Measurements from ENCODE around the gene THRB. TPM values are rescaled to one million over a fixed set of nuclear protein-coding genes. Genes with fewer than 3 reads are reported as not detected.

THRB gene
- total RNA-seq, 1 donor from 2014 or later, result 0.56 TPM

- no peaks in the 10 kb centered on the region for H3K36me3 Mint-ChIP-seq (ENCODE audit: unreplicated experiment)
- no peak for DNase-seq
- TF ChIP-seq CTCF (IDR thresholded peaks at IDR 0.05; ENCODE audit: partially characterized antibody, unreplicated experiment), result no peak
- H3K9me3 Mint-ChIP-seq (ENCODE audit: unreplicated experiment), result no peaks in the 10 kb centered on the region
- H3K27me3 Mint-ChIP-seq (ENCODE audit: unreplicated experiment), result no peaks in the 10 kb centered on the region
- H3K27ac Mint-ChIP-seq (ENCODE audit: unreplicated experiment), result no peak overlapping the region
- H3K4me3 Mint-ChIP-seq (ENCODE audit: unreplicated experiment), result no peak overlapping the region
- no peaks in the 10 kb centered on the region for H3K4me1 Mint-ChIP-seq (ENCODE audit: low read depth, unreplicated experiment)
Observed at GRCh38 chr3:24352893-24353553, 141.6 kb downstream of the THRB start.

- Mint-ChIP-seq H3K4me1 (ENCODE audit: low read depth, unreplicated experiment) (no peaks in the 10 kb centered on the region), H3K4me3 (ENCODE audit: unreplicated experiment) (no peak overlapping the region), H3K27ac (ENCODE audit: unreplicated experiment) (no peak overlapping the region), H3K27me3 (ENCODE audit: unreplicated experiment) (no peaks in the 10 kb centered on the region), H3K9me3 (ENCODE audit: unreplicated experiment) (no peaks in the 10 kb centered on the region), H3K36me3 (ENCODE audit: unreplicated experiment) (no peaks in the 10 kb centered on the region)
- no peak for TF ChIP-seq CTCF (IDR thresholded peaks at IDR 0.05; ENCODE audit: partially characterized antibody, unreplicated experiment)
- no peak for DNase-seq
Observed at GRCh38 chr3:24351779-24352469, 142.7 kb downstream of the THRB start.

- no peak overlapping the region for H3K4me3 Mint-ChIP-seq (ENCODE audit: unreplicated experiment)
- H3K4me1 Mint-ChIP-seq (ENCODE audit: low read depth, unreplicated experiment), result no peaks in the 10 kb centered on the region
- TF ChIP-seq CTCF (IDR thresholded peaks at IDR 0.05; ENCODE audit: partially characterized antibody, unreplicated experiment), result no peak
Observed at GRCh38 chr3:24349367-24350019, 145.2 kb downstream of the THRB start.

GRCh38 chr3:24348348-24348747, 146.3 kb downstream of the THRB start:
- no peaks in the 10 kb centered on the region for H3K27me3 Mint-ChIP-seq (ENCODE audit: unreplicated experiment)
- H3K27ac Mint-ChIP-seq (ENCODE audit: unreplicated experiment), result no peak overlapping the region
- DNase-seq, result no peak
- no peaks in the 10 kb centered on the region for H3K4me1 Mint-ChIP-seq (ENCODE audit: low read depth, unreplicated experiment)
- no peaks in the 10 kb centered on the region for H3K36me3 Mint-ChIP-seq (ENCODE audit: unreplicated experiment)
- no peak for TF ChIP-seq CTCF (IDR thresholded peaks at IDR 0.05; ENCODE audit: partially characterized antibody, unreplicated experiment)
- H3K4me3 Mint-ChIP-seq (ENCODE audit: unreplicated experiment), result no peak overlapping the region
- no peaks in the 10 kb centered on the region for H3K9me3 Mint-ChIP-seq (ENCODE audit: unreplicated experiment)

More at GRCh38 chr3:24349367-24350019, 145.2 kb downstream of the THRB start:
- DNase-seq, result no peak
- Mint-ChIP-seq H3K36me3 (ENCODE audit: unreplicated experiment) (no peaks in the 10 kb centered on the region), H3K27ac (ENCODE audit: unreplicated experiment) (no peak overlapping the region), H3K9me3 (ENCODE audit: unreplicated experiment) (no peaks in the 10 kb centered on the region), H3K27me3 (ENCODE audit: unreplicated experiment) (no peaks in the 10 kb centered on the region)

Measured in glutamatergic neuron (in vitro differentiated cells).